GM19468 (cell line): ENCODE data around the gene OTP.

Source experiments
- ATAC-seq: cut with Tn5 transposase; IDR thresholded peaks from one replicate; pipeline ENCODE4 v1.9.1; 2021; ENCODE audit warnings: mild to moderate bottlenecking, moderate library complexity, moderate number of reproducible peaks; ENCODE audit not compliant: unreplicated experiment; ENCODE audit errors: extremely low read depth

The OTP gene

GRCh38 chr5:77641397-77641943 lies 3.0 kb upstream of the OTP start:
- no peak for ATAC-seq

- no peak for ATAC-seq
Observed at GRCh38 chr5:77640589-77641396, 2.3 kb upstream of the OTP start.

- no peak for ATAC-seq
Observed at GRCh38 chr5:77638763-77639671, 504 bp upstream of the OTP start.

- no peak for ATAC-seq
Observed at GRCh38 chr5:77637170-77637997, 1.1 kb downstream of the OTP start.

- no peak for ATAC-seq
Observed at GRCh38 chr5:77636641-77637169, 1.8 kb downstream of the OTP start.

- no peak for ATAC-seq
Observed at GRCh38 chr5:77635917-77636640, 2.4 kb downstream of the OTP start.

GRCh38 chr5:77635067-77635916 lies 3.2 kb downstream of the OTP start:
- no peak for ATAC-seq

GRCh38 chr5:77633709-77634108 lies 4.8 kb downstream of the OTP start:
- no peak for ATAC-seq

GRCh38 chr5:77633207-77633675 lies 5.3 kb downstream of the OTP start:
- ATAC-seq: no peak

- no peak for ATAC-seq
Observed at GRCh38 chr5:77632526-77633206, 5.8 kb downstream of the OTP start.

- peak; percentile 43 for ATAC-seq
Observed at GRCh38 chr5:77630114-77630680, 8.3 kb downstream of the OTP start.

GRCh38 chr5:77629509-77630113 lies 8.9 kb downstream of the OTP start:
- no peak for ATAC-seq

- no peak for ATAC-seq
Observed at GRCh38 chr5:77628840-77629508, 9.5 kb downstream of the OTP start.

GRCh38 chr5:77627869-77628674 lies 10.4 kb downstream of the OTP start:
- ATAC-seq: no peak

- ATAC-seq: no peak
Observed at GRCh38 chr5:77623203-77623740, 15.2 kb downstream of the OTP start.
